ENCODE measurements around the gene CYP46A1.

DNA sequence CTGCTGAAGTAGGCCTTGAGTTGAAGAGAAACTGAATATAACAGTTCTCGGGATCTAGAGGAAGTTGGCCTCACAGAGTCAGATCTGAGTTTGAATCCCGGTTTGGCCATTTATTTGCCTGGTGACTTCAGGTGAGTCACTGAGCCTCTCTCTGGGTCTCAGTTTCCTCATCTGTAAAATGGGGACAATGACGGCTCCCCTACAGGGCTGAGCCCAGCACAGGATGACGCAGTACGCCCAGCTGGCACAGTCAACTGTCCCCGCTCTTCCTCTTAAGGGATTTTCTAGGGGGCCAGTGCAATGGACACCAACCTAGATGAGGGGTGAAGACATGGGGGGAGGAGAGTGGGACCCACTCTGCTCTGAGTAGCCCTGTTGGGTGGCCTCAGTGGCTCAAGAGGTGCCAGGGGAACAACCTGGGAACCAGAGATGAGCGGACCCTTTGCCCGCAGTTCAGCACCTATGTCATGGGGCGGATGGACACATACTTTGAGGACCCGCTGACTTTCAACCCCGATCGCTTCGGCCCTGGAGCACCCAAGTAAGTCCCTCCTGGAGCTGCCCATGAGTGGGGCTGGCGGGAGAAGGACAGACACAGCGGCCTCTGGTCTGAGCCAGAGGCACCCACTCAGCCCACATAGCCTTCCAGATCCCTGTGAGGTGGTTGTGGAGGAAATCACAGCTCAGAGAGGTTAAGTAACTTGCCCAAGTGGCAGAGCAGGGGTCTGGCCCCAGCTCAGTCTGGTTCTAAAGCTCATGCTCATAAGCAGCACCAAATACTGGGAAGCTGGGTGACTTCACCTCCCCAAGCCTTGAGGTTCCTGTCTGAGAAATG is 41.1 kb downstream of the CYP46A1 start:
- TF ChIP-seq, protein P1, sequence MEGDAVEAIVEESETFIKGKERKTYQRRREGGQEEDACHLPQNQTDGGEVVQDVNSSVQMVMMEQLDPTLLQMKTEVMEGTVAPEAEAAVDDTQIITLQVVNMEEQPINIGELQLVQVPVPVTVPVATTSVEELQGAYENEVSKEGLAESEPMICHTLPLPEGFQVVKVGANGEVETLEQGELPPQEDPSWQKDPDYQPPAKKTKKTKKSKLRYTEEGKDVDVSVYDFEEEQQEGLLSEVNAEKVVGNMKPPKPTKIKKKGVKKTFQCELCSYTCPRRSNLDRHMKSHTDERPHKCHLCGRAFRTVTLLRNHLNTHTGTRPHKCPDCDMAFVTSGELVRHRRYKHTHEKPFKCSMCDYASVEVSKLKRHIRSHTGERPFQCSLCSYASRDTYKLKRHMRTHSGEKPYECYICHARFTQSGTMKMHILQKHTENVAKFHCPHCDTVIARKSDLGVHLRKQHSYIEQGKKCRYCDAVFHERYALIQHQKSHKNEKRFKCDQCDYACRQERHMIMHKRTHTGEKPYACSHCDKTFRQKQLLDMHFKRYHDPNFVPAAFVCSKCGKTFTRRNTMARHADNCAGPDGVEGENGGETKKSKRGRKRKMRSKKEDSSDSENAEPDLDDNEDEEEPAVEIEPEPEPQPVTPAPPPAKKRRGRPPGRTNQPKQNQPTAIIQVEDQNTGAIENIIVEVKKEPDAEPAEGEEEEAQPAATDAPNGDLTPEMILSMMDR (IDR thresholded peaks at IDR 0.05) = no peak
- TF ChIP-seq EZH2 (IDR thresholded peaks at IDR 0.05; ENCODE audit: borderline replicate concordance, insufficient read depth, low read depth, low read length, poor library complexity, severe bottlenecking) = no peak

Data from B cell (primary cell).